Heart left ventricle (tissue), 16 donors: Measurements from ENCODE around the gene SLC2A4RG. TPM values are rescaled to one million over a fixed set of nuclear protein-coding genes. Genes with fewer than 3 reads are reported as not detected.

Experiments
- ATAC-seq, 4 donors: fragments of 200-7000 bp; cut with Tn5 transposase; one replicate each; pipeline ENCODE4 v1.9.1; 2020 to 2022; ENCODE audit warnings: moderate library complexity in 4 of 4, mild to moderate bottlenecking in 3 of 4, moderate number of reproducible peaks in 1 of 4
- DNase-seq, 5 donors: peaks; one replicate each; pipeline ENCODE4 v3.0.0-alpha.2; 2020
- H3K27ac ChIP-seq, 12 donors: fragments of 200-600 bp; sonication (generic) in 4 of 12; one replicate each; pipeline versions ENCODE4 v1.5.0 to v1.8.0; 2016 to 2022; ENCODE audit warnings: mild to moderate bottlenecking in 2 of 12
- H3K27me3 ChIP-seq, 9 donors: fragments of 200-600 bp; sonication (generic) in 2 of 9; one replicate each; pipeline versions ENCODE4 v1.5.1 to v1.8.0; 2016 to 2022; ENCODE audit warnings: mild to moderate bottlenecking in 3 of 9
- H3K36me3 ChIP-seq, 9 donors: fragments of 200-600 bp; sonication (generic) in 2 of 9; one replicate each; pipeline versions ENCODE4 v1.5.0 to v1.8.0; 2018 to 2022; ENCODE audit warnings: mild to moderate bottlenecking in 2 of 9
- H3K4me1 ChIP-seq, 12 donors: fragments of 200-600 bp; sonication (generic) in 4 of 12; one replicate each; pipeline versions ENCODE4 v1.5.0 to v1.8.0; 2016 to 2022; ENCODE audit warnings: mild to moderate bottlenecking in 3 of 12
- H3K4me3 ChIP-seq, 12 donors: fragments of 200-600 bp; sonication (generic) in 4 of 12; one replicate each; pipeline versions ENCODE4 v1.5.0 to v1.8.0; 2017 to 2022; ENCODE audit warnings: mild to moderate bottlenecking in 9 of 12, moderate library complexity in 4 of 12
- H3K9me3 ChIP-seq, 12 donors: fragments of 200-600 bp; sonication (generic) in 4 of 12; one replicate each; pipeline versions ENCODE4 v1.5.0 to v1.8.0; 2016 to 2022; ENCODE audit warnings: mild to moderate bottlenecking in 1 of 12
- POLR2A ChIP-seq, 2 donors: fragments of 450-650 bp; IDR thresholded peaks; one replicate each; pipeline ENCODE4 v1.6.1; 2017; ENCODE audit warnings: antibody characterized with exemption in 2 of 2, mild to moderate bottlenecking in 2 of 2, moderate library complexity in 2 of 2
- WGBS, 4 donors: extraction: QIAGEN DNeasy Blood & Tissue Kit in 2 of 4; methylation state at CpG; one replicate each; pipeline versions ENCODE4 v1.1.5 to v1.1.7; 2013 to 2018; 5-methylcytosine and 5-hydroxymethylcytosine counted together
- intact Hi-C, 10 donors: fragments of 100-400 bp; cut with DNase I; formaldehyde crosslinking; loops; one replicate each; pipeline versions ENCODE4 v1.11.1 to v1.14.2; 2022
- polyA plus RNA-seq, 2 donors: library from polyadenylated mRNA; stranded (reverse); fragments of 200-250 nt; gene quantifications; one replicate each; pipeline ENCODE4 v1.2.3, GENCODE V29; 2013
- total RNA-seq, 9 donors: library from RNA; depleted of rRNA in 2 of 9; stranded (reverse); fragments of >200 nt in 2 of 9; fragmentation: NEBNext Ultra II Directional in 3 of 9; extraction: Animal tissue kit (Norgen Biotek cat#: 25700) in 3 of 9; gene quantifications; one replicate each; pipeline versions ENCODE4 v1.1.0 to v1.2.4, GENCODE V29; 2016 to 2023
- TF ChIP-seq, protein P1 (sequence below), 12 donors: fragments of 200-600 bp; sonication (generic) in 4 of 12; IDR thresholded peaks; one replicate each; pipeline versions ENCODE4 v1.5.0 to v1.8.0; 2018 to 2022; ENCODE audit warnings: antibody characterized with exemption in 12 of 12, mild to moderate bottlenecking in 5 of 12
- donor health status: ischemic (EF 13 %, LVEDD 7.1; RV severe dilation, severe dysfunction).
- donor health status: healthy with polysubstance abuse.
- donor health status: DM: no; HTN: yes; CAD: no.
- donor health status: DM: no; HTN: no; CAD: no.
- donor health status: ischemic (EF 25% LVEDD 6.9; RV normal size, moderate dysfunction).
- donor health status: ischemic (EF 25% LVEDD 5.7; RV mildly dilated, moderate dysfunction).
- donor health status: healthy.
- donor health status: DM: yes; HTN: yes; CAD: no.
- donor health status: ischemic (EF 35%, LVEDD 5.7; RV mildly dilated, moderate dysfunction).
- donor health status: nonischemic (EF 11% LVEDD 7.7; RV severe dilation, severe dysfunction).
- donor health status: DM: yes; HTN: yes; CAD: no.
- donor health status: PGD.
- donor health status: ischemic (EF 29% LVEDD 5.4; RV normal size, mild dysfunction).
- donor health status: nonischemic (EF 23%, LVEDD 6.1; RV moderate dilation, normal function).

Gene SLC2A4RG
- total and polyA plus RNA-seq, 11 donors, result 18.3 to 82.5 (median 70.7) TPM

DNA sequence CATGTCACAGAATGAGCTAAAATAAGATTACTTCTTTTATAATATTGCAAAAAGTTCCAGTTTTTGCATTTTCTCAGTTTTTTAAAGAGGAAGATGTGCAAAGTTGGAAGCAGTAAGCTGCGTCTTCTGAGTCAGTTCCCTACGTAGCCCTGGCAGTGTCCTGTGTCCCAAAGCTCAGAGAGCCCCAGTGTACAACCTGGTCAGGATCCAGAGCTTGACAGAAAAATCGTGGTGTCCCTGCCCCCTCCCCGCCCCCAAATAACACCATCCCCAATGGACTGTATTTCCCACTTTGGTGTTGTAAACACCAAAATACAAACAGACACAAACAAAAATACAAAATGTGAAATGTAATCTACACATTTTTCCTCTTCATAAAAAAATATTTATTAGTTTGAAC, 4.6 kb downstream of the SLC2A4RG start:
- ATAC-seq (no peak), DNase-seq (no peak)
- TF ChIP-seq, protein P1, sequence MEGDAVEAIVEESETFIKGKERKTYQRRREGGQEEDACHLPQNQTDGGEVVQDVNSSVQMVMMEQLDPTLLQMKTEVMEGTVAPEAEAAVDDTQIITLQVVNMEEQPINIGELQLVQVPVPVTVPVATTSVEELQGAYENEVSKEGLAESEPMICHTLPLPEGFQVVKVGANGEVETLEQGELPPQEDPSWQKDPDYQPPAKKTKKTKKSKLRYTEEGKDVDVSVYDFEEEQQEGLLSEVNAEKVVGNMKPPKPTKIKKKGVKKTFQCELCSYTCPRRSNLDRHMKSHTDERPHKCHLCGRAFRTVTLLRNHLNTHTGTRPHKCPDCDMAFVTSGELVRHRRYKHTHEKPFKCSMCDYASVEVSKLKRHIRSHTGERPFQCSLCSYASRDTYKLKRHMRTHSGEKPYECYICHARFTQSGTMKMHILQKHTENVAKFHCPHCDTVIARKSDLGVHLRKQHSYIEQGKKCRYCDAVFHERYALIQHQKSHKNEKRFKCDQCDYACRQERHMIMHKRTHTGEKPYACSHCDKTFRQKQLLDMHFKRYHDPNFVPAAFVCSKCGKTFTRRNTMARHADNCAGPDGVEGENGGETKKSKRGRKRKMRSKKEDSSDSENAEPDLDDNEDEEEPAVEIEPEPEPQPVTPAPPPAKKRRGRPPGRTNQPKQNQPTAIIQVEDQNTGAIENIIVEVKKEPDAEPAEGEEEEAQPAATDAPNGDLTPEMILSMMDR (IDR thresholded peaks at IDR 0.05), result no peak
- TF ChIP-seq POLR2A (IDR thresholded peaks at IDR 0.05), result no peak
- H3K4me3 ChIP-seq, result no peak overlapping the region
- no peaks in the 10 kb centered on the region for H3K9me3 ChIP-seq
- intact Hi-C loops, result loop anchor here in 1 of 10 donors (5.0 kb wide), 1 partner anchor 83 kb away; no protein-coding TSS in a partner anchor
- H3K4me1 ChIP-seq, result peaks cover 5 to 30% (median 14%) of the 10 kb centered on the region in 12 donors
- no peak overlapping the region for H3K27ac ChIP-seq
- no peaks in the 10 kb centered on the region for H3K27me3 ChIP-seq
- peaks cover 0 to 69% (median 48%) of the 10 kb centered on the region in 9 donors for H3K36me3 ChIP-seq
- 69 to 80% (median 73%) methylated on average over 4 of the region's 4 CpGs for WGBS, 4 donors

DNA sequence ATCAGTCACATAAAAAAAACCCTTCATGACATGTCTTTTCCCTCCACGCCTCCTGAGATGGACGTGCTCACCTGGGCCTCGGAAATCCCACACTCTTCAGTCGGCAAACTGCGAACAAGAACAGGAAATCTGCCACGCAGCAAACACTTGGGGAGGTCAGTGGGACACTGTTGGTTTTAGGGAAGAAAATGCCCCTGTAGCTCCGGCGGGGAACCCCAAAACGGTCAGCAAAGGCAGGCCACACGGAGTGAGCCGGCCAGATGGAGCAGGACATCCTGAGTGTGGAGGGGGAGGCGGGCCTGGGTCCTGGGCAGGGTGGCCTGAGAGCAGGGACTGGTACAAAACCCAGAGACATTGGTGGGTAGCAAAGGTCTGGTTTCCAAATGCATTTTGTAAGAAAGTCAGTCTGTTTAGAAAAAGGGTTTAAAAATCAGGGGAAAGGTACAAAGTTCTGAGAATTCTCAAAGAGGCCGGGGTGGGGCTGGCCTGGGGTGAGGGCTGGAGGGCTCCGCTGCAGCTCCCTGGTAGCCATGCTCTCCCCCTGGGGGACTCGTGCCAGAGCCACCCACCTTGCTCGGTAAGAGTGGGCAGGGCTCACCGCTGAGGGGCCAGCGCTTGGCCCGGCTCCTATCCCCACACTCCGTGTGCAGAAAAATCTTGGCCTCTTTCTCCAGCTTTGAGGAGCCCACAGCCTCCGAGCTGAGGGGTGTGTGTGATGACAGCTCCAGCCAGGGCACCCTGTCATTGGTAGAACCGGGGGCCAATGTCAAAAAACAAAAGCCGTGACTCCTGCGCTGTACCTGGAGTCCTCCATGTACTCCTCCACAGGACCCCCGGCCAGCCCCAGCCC, 5.2 kb downstream of the SLC2A4RG start:
- Histone ChIP-seq H3K4me3 (no peak overlapping the region), H3K36me3 (peaks cover 0 to 70% (median 49%) of the 10 kb centered on the region in 9 donors), H3K27me3 (no peaks in the 10 kb centered on the region), H3K9me3 (no peaks in the 10 kb centered on the region), H3K4me1 (peaks cover 5 to 28% (median 13%) of the 10 kb centered on the region in 12 donors), H3K27ac (no peak overlapping the region)
- intact Hi-C loops, result loop anchor here in 1 of 10 donors (5.0 kb wide), 1 partner anchor 83 kb away; no protein-coding TSS in a partner anchor
- no peak for ATAC-seq
- WGBS, 4 donors, result 76 to 84% (median 82%) methylated on average over 25 of the region's 25 CpGs
- TF ChIP-seq, protein P1 (IDR thresholded peaks at IDR 0.05), result no peak
- TF ChIP-seq POLR2A (IDR thresholded peaks at IDR 0.05), result no peak
- peak in 2 of 5 donors; percentile 25 to 51 for DNase-seq

DNA sequence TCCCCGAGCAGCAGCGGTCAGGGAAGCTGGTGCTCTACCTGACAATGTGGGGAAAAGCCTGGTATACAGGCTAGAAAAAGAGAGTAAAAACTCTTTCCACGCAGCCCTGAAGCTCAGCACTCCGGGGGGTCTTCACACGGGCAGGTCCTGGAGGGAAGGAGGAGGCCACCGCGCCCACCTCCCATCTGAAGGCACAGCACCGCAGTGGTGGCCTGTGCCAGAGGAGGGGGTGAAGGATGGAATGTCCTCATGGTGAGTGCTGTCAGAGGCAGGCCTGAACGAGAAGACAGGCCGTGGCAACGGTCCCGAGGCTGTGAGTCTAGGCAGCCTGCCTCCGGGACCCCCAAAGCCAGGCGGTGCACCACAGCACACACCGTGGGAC, 5.8 kb downstream of the SLC2A4RG start:
- Histone ChIP-seq H3K27me3 (no peaks in the 10 kb centered on the region), H3K4me1 (peaks cover 5 to 25% (median 13%) of the 10 kb centered on the region in 12 donors), H3K4me3 (no peak overlapping the region), H3K27ac (no peak overlapping the region), H3K9me3 (no peaks in the 10 kb centered on the region), H3K36me3 (peaks cover 0 to 76% (median 54%) of the 10 kb centered on the region in 9 donors)
- DNase-seq (no peak), ATAC-seq (no peak)
- 76 to 81% (median 80%) methylated on average over 14 to 15 of the region's 15 CpGs for WGBS, 4 donors
- intact Hi-C loops, result no loop called here
- no peak for TF ChIP-seq POLR2A (IDR thresholded peaks at IDR 0.05)
- TF ChIP-seq, protein P1 (IDR thresholded peaks at IDR 0.05), result no peak

DNA sequence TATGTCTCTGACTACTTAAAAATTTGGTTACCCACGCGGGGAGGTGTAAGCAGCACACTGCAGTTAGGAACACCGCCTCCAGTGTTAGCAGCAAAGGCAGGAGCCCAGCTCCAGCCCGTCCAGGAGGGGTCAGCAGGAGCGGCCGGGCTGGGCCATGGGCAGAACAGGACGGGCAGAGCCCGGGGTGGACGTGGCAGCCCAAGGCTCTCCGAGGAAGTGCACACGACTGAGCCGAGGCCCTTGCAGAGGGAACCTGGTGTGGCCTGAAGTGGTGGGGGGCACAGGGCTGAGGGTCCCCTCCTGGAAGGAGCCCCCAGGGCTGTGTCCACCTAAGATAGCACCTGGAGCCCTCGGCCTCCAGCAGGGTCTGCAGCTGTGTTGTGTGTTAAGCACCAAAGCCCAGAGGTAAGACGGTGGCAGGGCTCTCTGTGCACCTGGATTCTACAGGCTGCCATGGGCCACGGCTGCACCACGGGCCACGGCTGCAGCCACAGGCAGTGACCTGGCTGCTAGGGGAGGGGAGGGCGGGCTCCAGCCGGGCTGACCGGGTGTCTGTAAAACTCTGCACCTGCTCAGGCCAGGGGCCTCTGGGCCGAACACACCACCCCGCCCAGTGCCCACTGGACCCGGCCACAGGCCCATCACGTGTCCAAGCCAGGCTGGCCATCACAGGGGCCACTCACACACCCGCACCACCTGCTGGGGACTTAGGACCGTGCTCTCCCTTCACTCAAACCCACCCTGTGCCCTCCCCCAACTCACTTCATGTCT, 6.6 kb downstream of the SLC2A4RG start:
- intact Hi-C loops, result no loop called here
- WGBS, 4 donors, result 83 to 94% (median 89%) methylated on average over 8 to 26 of the region's 26 CpGs
- DNase-seq, result peak in 2 of 5 donors; percentile 19 to 59
- no peak overlapping the region for H3K4me3 ChIP-seq
- H3K27ac ChIP-seq, result no peak overlapping the region
- H3K27me3 ChIP-seq, result no peaks in the 10 kb centered on the region
- TF ChIP-seq, protein P1 (IDR thresholded peaks at IDR 0.05), result no peak
- no peak for TF ChIP-seq POLR2A (IDR thresholded peaks at IDR 0.05)
- H3K9me3 ChIP-seq, result no peaks in the 10 kb centered on the region
- peaks cover 2 to 18% (median 10%) of the 10 kb centered on the region in 12 donors for H3K4me1 ChIP-seq
- peaks cover 0 to 83% (median 60%) of the 10 kb centered on the region in 9 donors for H3K36me3 ChIP-seq
- ATAC-seq, result no peak
